Measurements from ENCODE around the gene FBXO2. TPM values are rescaled to one million over a fixed set of nuclear protein-coding genes. Genes with fewer than 3 reads are reported as not detected.

Gene FBXO2
- polyA plus RNA-seq, 1 experiment: 2.2 TPM

GRCh38 chr1:11652203-11652780 lies 1.9 kb downstream of the FBXO2 start:
- 0 out of 2 replicates have a peak, but pooled peaks cover 4% of the 10 kb centered on the region for H3K27me3 ChIP-seq (ENCODE audit: control insufficient read depth, insufficient read depth, low read length)
- POLR2A ChIA-PET: no interaction called here

GRCh38 chr1:11651017-11651416 lies 3.2 kb downstream of the FBXO2 start:
- Histone ChIP-seq H3K4me3 (ENCODE audit: low read depth, low read length) (no peak overlapping the region), H3K36me3 (ENCODE audit: control insufficient read depth, insufficient read depth, low read length) (no peaks in the 10 kb centered on the region), H3K27me3 (ENCODE audit: control insufficient read depth, insufficient read depth, low read length) (peaks cover 6% of the 10 kb centered on the region)
- DNase-seq (ENCODE audit: low read depth): no peak
- CTCF ChIA-PET: interaction anchor here (0.9 to 11.6 kb wide), 12 partner anchors 9 to 614 kb away, joined by 3 to 192 read pairs (median 6); partner anchors contain the start of gene FBXO6
- POLR2A ChIA-PET: no interaction called here
- TF ChIP-seq CTCF (IDR thresholded peaks at IDR 0.05; ENCODE audit: insufficient read depth, low read depth, low read length): no peak

More at GRCh38 chr1:11652203-11652780, 1.9 kb downstream of the FBXO2 start:
- Histone ChIP-seq H3K4me3 (ENCODE audit: low read depth, low read length) (no peak overlapping the region), H3K36me3 (ENCODE audit: control insufficient read depth, insufficient read depth, low read length) (peaks cover 2% of the 10 kb centered on the region; the same call in 1 of the 2 replicates)
- TF ChIP-seq CTCF (IDR thresholded peaks at IDR 0.05; ENCODE audit: insufficient read depth, low read depth, low read length): no peak
- CTCF ChIA-PET: interaction anchor here (0.9 to 2.8 kb wide), 8 partner anchors 10 to 616 kb away, joined by 3 to 18 read pairs (median 4); partner anchors contain the start of gene FBXO6
- DNase-seq (ENCODE audit: low read depth): no peak

GRCh38 chr1:11650331-11650991 lies 3.8 kb downstream of the FBXO2 start:
- no peak for DNase-seq (ENCODE audit: low read depth)
- Histone ChIP-seq H3K27me3 (ENCODE audit: control insufficient read depth, insufficient read depth, low read length) (peaks cover 6% of the 10 kb centered on the region), H3K4me3 (ENCODE audit: low read depth, low read length) (no peak overlapping the region), H3K36me3 (ENCODE audit: control insufficient read depth, insufficient read depth, low read length) (no peaks in the 10 kb centered on the region)
- POLR2A ChIA-PET: no interaction called here
- CTCF ChIA-PET: interaction anchor here (0.6 to 11.6 kb wide), 17 partner anchors 9 to 614 kb away, joined by 3 to 192 read pairs (median 5); partner anchors contain the start of gene FBXO6
- TF ChIP-seq CTCF (IDR thresholded peaks at IDR 0.05; ENCODE audit: insufficient read depth, low read depth, low read length): peak; percentile 61

- no peak overlapping the region for H3K4me3 ChIP-seq (ENCODE audit: low read depth, low read length)
- POLR2A ChIA-PET: no interaction called here
- DNase-seq (ENCODE audit: low read depth): no peak
- no peaks in the 10 kb centered on the region for H3K36me3 ChIP-seq (ENCODE audit: control insufficient read depth, insufficient read depth, low read length)
- TF ChIP-seq CTCF (IDR thresholded peaks at IDR 0.05; ENCODE audit: insufficient read depth, low read depth, low read length): no peak
- peaks cover 6% of the 10 kb centered on the region for H3K27me3 ChIP-seq (ENCODE audit: control insufficient read depth, insufficient read depth, low read length)
- CTCF ChIA-PET: interaction anchor here (0.6 to 11.6 kb wide), 18 partner anchors 8 to 613 kb away, joined by 3 to 192 read pairs (median 5); partner anchors contain the start of gene FBXO6
Observed at GRCh38 chr1:11649624-11650330, 4.5 kb downstream of the FBXO2 start.

GRCh38 chr1:11649237-11649623 lies 5.0 kb downstream of the FBXO2 start:
- CTCF ChIA-PET: interaction anchor here (1.2 to 11.6 kb wide), 8 partner anchors 9 to 612 kb away, joined by 5 to 192 read pairs (median 10); partner anchors contain the start of gene FBXO6
- no peak for DNase-seq (ENCODE audit: low read depth)
- H3K27me3 ChIP-seq (ENCODE audit: control insufficient read depth, insufficient read depth, low read length): peaks cover 6% of the 10 kb centered on the region
- no peaks in the 10 kb centered on the region for H3K36me3 ChIP-seq (ENCODE audit: control insufficient read depth, insufficient read depth, low read length)
- POLR2A ChIA-PET: no interaction called here
- H3K4me3 ChIP-seq (ENCODE audit: low read depth, low read length): no peak overlapping the region
- no peak for TF ChIP-seq CTCF (IDR thresholded peaks at IDR 0.05; ENCODE audit: insufficient read depth, low read depth, low read length)

Measured in BJ (cell line).